Mesendoderm (in vitro differentiated cells): ENCODE data around the gene BPIFB6.

ENCODE experiments used
- DNase-seq: peaks from one replicate; pipeline ENCODE4 v3.0.0; 2013
- H2AK5ac ChIP-seq: 2 replicates; pipeline ENCODE4 v1.6.1; 2013; ENCODE audit warnings: low read length, inconsistent platforms
- H2BK120ac ChIP-seq: 2 replicates; pipeline ENCODE4 v1.6.1; 2013; ENCODE audit warnings: low read depth, mild to moderate bottlenecking, low read length, moderate library complexity, mixed read lengths
- H2BK15ac ChIP-seq: replicated peaks from 2 replicates; pipeline ENCODE4 v1.6.1; 2013; ENCODE audit warnings: low read depth, mild to moderate bottlenecking, moderate library complexity
- H2BK5ac ChIP-seq: 2 replicates; pipeline ENCODE4 v1.6.1; 2013; ENCODE audit warnings: low read length, inconsistent platforms
- H3K18ac ChIP-seq: 2 replicates; pipeline ENCODE4 v1.6.1; 2013; ENCODE audit warnings: mild to moderate bottlenecking, low read length, mixed read lengths
- H3K23ac ChIP-seq: one replicate; pipeline ENCODE4 v1.6.1; 2013; ENCODE audit warnings: low read length
- H3K27ac ChIP-seq: 2 replicates; pipeline ENCODE4 v1.5.1; 2013; ENCODE audit warnings: low read depth, mild to moderate bottlenecking, inconsistent platforms, low read length, moderate library complexity
- H3K27me3 ChIP-seq: 2 replicates; pipeline ENCODE4 v1.6.1; 2013; ENCODE audit warnings: low read length, control low read depth, mild to moderate bottlenecking, inconsistent platforms; ENCODE audit not compliant: insufficient read depth, poor library complexity
- H3K36me3 ChIP-seq: 2 replicates; pipeline ENCODE4 v1.6.1; 2013; ENCODE audit warnings: low read length, inconsistent platforms; ENCODE audit not compliant: control insufficient read depth, insufficient read depth
- H3K4ac ChIP-seq: one replicate; pipeline ENCODE4 v1.6.1; 2013; ENCODE audit warnings: low read depth, mild to moderate bottlenecking, low read length, moderate library complexity
- H3K4me1 ChIP-seq: 2 replicates; pipeline ENCODE4 v1.6.1; 2013; ENCODE audit warnings: low read depth, low read length, inconsistent platforms; ENCODE audit not compliant: control insufficient read depth
- H3K4me2 ChIP-seq: 2 replicates; pipeline ENCODE4 v1.6.1; 2013; ENCODE audit warnings: low read length
- H3K4me3 ChIP-seq: 2 replicates; pipeline ENCODE4 v1.5.1; 2013; ENCODE audit warnings: mild to moderate bottlenecking, low read length
- H3K56ac ChIP-seq: one replicate; pipeline ENCODE4 v1.6.1; 2013; ENCODE audit warnings: low read length
- H3K79me1 ChIP-seq: 2 replicates; pipeline ENCODE4 v1.6.1; 2013; ENCODE audit warnings: low read length, inconsistent platforms
- H3K79me2 ChIP-seq: 2 replicates; pipeline ENCODE4 v1.6.1; 2013; ENCODE audit warnings: mild to moderate bottlenecking, low read length; ENCODE audit not compliant: control insufficient read depth, insufficient read depth
- H3K9ac ChIP-seq: 2 replicates; pipeline ENCODE4 v1.6.1; 2013; ENCODE audit warnings: low read length, inconsistent platforms
- H4K5ac ChIP-seq: one replicate; pipeline ENCODE4 v1.6.1; 2013; ENCODE audit warnings: low read length
- H4K8ac ChIP-seq: one replicate; pipeline ENCODE4 v1.6.1; 2013; ENCODE audit warnings: low read depth, mild to moderate bottlenecking, control low read depth, low read length, moderate library complexity
- WGBS: extraction: QIAGEN DNeasy Blood & Tissue Kit; methylation state at CpG from one replicate; pipeline ENCODE4 v1.1.7; 2013; ENCODE audit warnings: low lambda C conversion rate, missing lambda C conversion rate; ENCODE audit not compliant: insufficient coverage; ENCODE audit errors: extremely low coverage; 5-methylcytosine and 5-hydroxymethylcytosine counted together

The BPIFB6 gene

DNA sequence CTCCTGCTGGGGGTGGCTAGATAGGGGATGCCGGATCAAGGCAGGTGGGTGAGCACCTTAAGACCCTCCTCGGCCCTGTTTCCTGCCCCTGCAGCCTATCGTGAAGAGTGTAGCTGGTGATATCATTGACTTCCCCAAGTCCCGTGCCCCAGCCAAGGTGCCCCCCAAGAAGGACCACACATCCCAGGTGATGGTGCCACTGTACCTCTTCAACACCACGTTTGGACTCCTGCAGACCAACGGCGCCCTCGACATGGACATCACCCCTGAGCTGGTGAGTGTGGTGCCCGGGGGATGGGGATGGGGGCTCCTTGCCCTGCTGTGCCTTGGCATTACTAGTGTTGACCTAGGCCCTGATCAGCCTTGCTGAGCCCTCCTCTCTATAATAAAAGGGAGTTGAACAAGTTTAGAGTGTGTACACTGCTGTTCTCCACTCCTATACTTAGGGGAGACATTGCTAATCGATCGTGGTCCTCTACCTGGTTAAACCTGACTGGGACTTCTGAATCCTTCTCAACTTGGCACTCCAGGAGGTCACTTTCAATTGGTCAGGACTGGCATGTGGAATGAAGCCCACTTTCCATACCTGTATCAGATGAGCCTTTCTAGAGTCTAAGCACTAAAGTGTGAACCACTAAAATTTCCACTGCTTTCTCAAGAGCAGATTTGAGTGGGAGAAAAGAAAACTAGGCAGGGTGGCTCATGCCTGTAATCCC lies 33.3 kb downstream of the BPIFB6 start:
- Histone ChIP-seq H2BK5ac (no peak overlapping the region), H3K36me3 (no peaks in the 10 kb centered on the region), H3K27ac (no peak overlapping the region), H3K18ac (no peak overlapping the region), H3K79me2 (no peaks in the 10 kb centered on the region), H3K4me3 (no peak overlapping the region), H2AK5ac (no peak overlapping the region), H3K9ac (no peak overlapping the region), H2BK15ac (no peak overlapping the region), H3K23ac (no peak overlapping the region), H2BK120ac (no peak overlapping the region), H3K27me3 (no peaks in the 10 kb centered on the region), H3K79me1 (no peaks in the 10 kb centered on the region), H4K8ac (no peak overlapping the region), H3K4me1 (no peaks in the 10 kb centered on the region), H3K4ac (no peak overlapping the region), H4K5ac (no peak overlapping the region), H3K4me2 (no peak overlapping the region), H3K56ac (no peak overlapping the region)
- WGBS: no CpG with 5 or more reads among the region's 11 CpGs
- no peak for DNase-seq

GRCh38 chr20:33065785-33066184 lies 34.3 kb downstream of the BPIFB6 start:
- H2AK5ac ChIP-seq: no peak overlapping the region
- H3K27ac ChIP-seq: no peak overlapping the region
- H3K18ac ChIP-seq: no peak overlapping the region
- no peak overlapping the region for H2BK5ac ChIP-seq
- no peaks in the 10 kb centered on the region for H3K27me3 ChIP-seq
- H4K8ac ChIP-seq: no peak overlapping the region
- no peak overlapping the region for H3K4me3 ChIP-seq
- WGBS: no CpG with 5 or more reads among the region's 9 CpGs
- no peak overlapping the region for H3K4me2 ChIP-seq
- no peak overlapping the region for H4K5ac ChIP-seq
- no peaks in the 10 kb centered on the region for H3K36me3 ChIP-seq
- no peak overlapping the region for H3K23ac ChIP-seq
- H3K9ac ChIP-seq: no peak overlapping the region
- no peak for DNase-seq
- no peak overlapping the region for H2BK15ac ChIP-seq
- no peak overlapping the region for H2BK120ac ChIP-seq
- no peaks in the 10 kb centered on the region for H3K79me2 ChIP-seq
- H3K4me1 ChIP-seq: no peaks in the 10 kb centered on the region
- H3K79me1 ChIP-seq: no peaks in the 10 kb centered on the region
- H3K56ac ChIP-seq: no peak overlapping the region
- H3K4ac ChIP-seq: no peak overlapping the region

GRCh38 chr20:33067806-33068205 lies 36.4 kb downstream of the BPIFB6 start:
- DNase-seq: no peak
- no peak overlapping the region for H3K23ac ChIP-seq
- no peak overlapping the region for H4K5ac ChIP-seq
- H3K9ac ChIP-seq: no peak overlapping the region
- H2BK15ac ChIP-seq: no peak overlapping the region
- no peak overlapping the region for H2BK120ac ChIP-seq
- no peak overlapping the region for H2BK5ac ChIP-seq
- no peak overlapping the region for H3K4me2 ChIP-seq
- no peak overlapping the region for H3K18ac ChIP-seq
- H3K4ac ChIP-seq: no peak overlapping the region
- H3K36me3 ChIP-seq: no peaks in the 10 kb centered on the region
- H3K79me2 ChIP-seq: no peaks in the 10 kb centered on the region
- H3K4me3 ChIP-seq: no peak overlapping the region
- WGBS: no CpG with 5 or more reads among the region's 3 CpGs
- H3K4me1 ChIP-seq: no peaks in the 10 kb centered on the region
- H4K8ac ChIP-seq: no peak overlapping the region
- no peaks in the 10 kb centered on the region for H3K79me1 ChIP-seq
- H3K27me3 ChIP-seq: no peaks in the 10 kb centered on the region
- H2AK5ac ChIP-seq: no peak overlapping the region
- H3K56ac ChIP-seq: no peak overlapping the region
- H3K27ac ChIP-seq: no peak overlapping the region

DNA sequence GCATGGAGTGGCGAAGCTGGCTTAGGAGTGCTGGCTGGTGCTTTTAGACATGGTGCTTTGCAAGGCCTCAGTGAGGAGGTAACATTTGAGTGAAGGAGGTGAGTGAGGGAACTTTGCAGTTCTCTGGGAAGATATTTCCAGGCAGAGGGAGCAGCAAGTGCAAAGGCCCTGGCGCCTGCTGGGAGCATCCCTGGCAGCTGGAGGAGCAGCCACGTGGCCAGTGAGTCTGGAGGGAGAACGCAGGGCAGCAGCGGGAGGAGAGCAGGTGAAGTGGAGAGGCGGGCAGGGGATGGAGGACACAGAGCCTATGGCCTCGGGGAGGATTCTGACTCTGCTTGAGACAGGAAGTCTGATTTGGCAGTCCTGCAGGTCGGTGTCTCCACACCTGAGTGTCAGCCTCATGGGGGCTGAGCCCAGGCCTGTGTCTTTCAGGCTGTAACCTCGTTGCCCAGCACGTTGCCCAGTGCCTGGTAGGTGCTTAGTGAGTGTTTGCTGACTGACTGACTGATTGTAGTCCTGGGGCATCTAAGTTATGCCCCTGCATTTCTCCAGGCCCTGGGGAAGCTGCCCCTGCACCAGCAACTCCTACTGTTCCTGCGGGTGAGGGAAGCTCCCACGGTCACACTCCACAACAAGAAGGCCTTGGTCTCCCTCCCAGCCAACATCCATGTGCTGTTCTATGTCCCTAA lies 36.9 kb downstream of the BPIFB6 start:
- Histone ChIP-seq H3K4me1 (no peaks in the 10 kb centered on the region), H2AK5ac (no peak overlapping the region), H3K56ac (no peak overlapping the region), H3K4me3 (no peak overlapping the region), H4K5ac (no peak overlapping the region), H3K79me1 (no peaks in the 10 kb centered on the region), H2BK5ac (no peak overlapping the region), H4K8ac (no peak overlapping the region), H2BK120ac (no peak overlapping the region), H3K23ac (no peak overlapping the region), H3K4me2 (no peak overlapping the region), H2BK15ac (no peak overlapping the region), H3K27ac (no peak overlapping the region), H3K79me2 (no peaks in the 10 kb centered on the region), H3K36me3 (no peaks in the 10 kb centered on the region), H3K27me3 (no peaks in the 10 kb centered on the region), H3K9ac (no peak overlapping the region), H3K18ac (no peak overlapping the region), H3K4ac (no peak overlapping the region)
- WGBS: no CpG with 5 or more reads among the region's 12 CpGs
- DNase-seq: no peak

GRCh38 chr20:33069673-33070072 lies 38.2 kb downstream of the BPIFB6 start:
- no peaks in the 10 kb centered on the region for H3K27me3 ChIP-seq
- whole genome bisulfite sequencing: no CpG with 5 or more reads among the region's 9 CpGs
- H2AK5ac ChIP-seq: no peak overlapping the region

More at GRCh38 chr20:33069673-33070072, 38.2 kb downstream of the BPIFB6 start:
- Histone ChIP-seq H2BK120ac (no peak overlapping the region), H3K56ac (no peak overlapping the region), H3K23ac (no peak overlapping the region), H3K9ac (no peak overlapping the region), H3K79me1 (no peaks in the 10 kb centered on the region), H2BK15ac (no peak overlapping the region), H3K4me1 (no peaks in the 10 kb centered on the region), H2BK5ac (no peak overlapping the region), H4K8ac (no peak overlapping the region), H3K79me2 (no peaks in the 10 kb centered on the region), H3K27ac (no peak overlapping the region), H3K18ac (no peak overlapping the region), H4K5ac (no peak overlapping the region), H3K4me2 (no peak overlapping the region), H3K36me3 (no peaks in the 10 kb centered on the region), H3K4ac (no peak overlapping the region), H3K4me3 (no peak overlapping the region)
- DNase-seq: no peak
